Measurements from ENCODE around the gene LUZP4. TPM values are rescaled to one million over a fixed set of nuclear protein-coding genes. Genes with fewer than 3 reads are reported as not detected.

LUZP4 gene
- total RNA-seq, 1 experiment from 2014 or later: not detected

DNA sequence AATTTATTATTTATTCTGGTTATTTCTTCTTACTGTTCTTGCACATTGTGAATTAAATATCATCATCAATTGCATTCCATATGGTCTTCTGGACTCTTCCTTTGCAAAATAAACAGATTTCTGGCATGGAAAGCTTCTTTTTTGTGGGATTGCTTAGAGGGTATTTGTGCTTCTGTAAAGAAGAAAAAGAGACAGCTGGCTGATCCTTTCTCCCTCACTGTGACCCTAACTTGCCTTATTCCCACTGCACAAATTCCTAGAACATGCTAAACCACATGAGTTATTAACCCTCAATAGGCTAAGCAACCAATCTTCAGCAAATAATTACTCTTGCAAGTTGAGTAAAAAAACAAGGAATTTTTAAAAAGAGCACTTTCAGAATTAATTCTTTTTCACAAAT lies 31.8 kb upstream of the LUZP4 start:
- no peak overlapping the region for H3K9ac ChIP-seq (ENCODE audit: low read length)
- H3K4me2 ChIP-seq (ENCODE audit: low read length): no peak overlapping the region
- DNase-seq (ENCODE audit: low read depth, low spot score): no peak
- no TSS peak for BruUV-seq (replicated peaks)
- no peaks in the 10 kb centered on the region for H3K27me3 ChIP-seq (ENCODE audit: insufficient read depth, low read length)
- ChIA-PET CTCF (no interaction called here), POLR2A (no interaction called here), RAD21 (ENCODE audit: low non-redundant PET in 1 of 2, low total read pairs in 2 of 2, uncharacterized antibody in 2 of 2, unreplicated experiment in 2 of 2) (no interaction called here)
- no peak for TF ChIP-seq EGR1 (IDR thresholded peaks at IDR 0.05; ENCODE audit: low read depth)
- TF ChIP-seq, protein P1, sequence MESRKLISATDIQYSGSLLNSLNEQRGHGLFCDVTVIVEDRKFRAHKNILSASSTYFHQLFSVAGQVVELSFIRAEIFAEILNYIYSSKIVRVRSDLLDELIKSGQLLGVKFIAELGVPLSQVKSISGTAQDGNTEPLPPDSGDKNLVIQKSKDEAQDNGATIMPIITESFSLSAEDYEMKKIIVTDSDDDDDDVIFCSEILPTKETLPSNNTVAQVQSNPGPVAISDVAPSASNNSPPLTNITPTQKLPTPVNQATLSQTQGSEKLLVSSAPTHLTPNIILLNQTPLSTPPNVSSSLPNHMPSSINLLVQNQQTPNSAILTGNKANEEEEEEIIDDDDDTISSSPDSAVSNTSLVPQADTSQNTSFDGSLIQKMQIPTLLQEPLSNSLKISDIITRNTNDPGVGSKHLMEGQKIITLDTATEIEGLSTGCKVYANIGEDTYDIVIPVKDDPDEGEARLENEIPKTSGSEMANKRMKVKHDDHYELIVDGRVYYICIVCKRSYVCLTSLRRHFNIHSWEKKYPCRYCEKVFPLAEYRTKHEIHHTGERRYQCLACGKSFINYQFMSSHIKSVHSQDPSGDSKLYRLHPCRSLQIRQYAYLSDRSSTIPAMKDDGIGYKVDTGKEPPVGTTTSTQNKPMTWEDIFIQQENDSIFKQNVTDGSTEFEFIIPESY (IDR thresholded peaks at IDR 0.05; ENCODE audit: extremely low read depth, insufficient replicate concordance, low read length): no peak
- no peak overlapping the region for H3K4me3 ChIP-seq (replicated peaks in 1 of 2; ENCODE audit: low read depth in 1 of 2, low read length in 2 of 2)
- H2AFZ ChIP-seq (ENCODE audit: low read depth, low read length, poor library complexity, severe bottlenecking): no peak overlapping the region
- H3K36me3 ChIP-seq (ENCODE audit: control insufficient read depth in 1 of 2, insufficient read depth in 2 of 2, low read length in 2 of 2): no peaks in the 10 kb centered on the region
- no peak for ATAC-seq
- H4K20me1 ChIP-seq (ENCODE audit: insufficient read depth): no peaks in the 10 kb centered on the region
- no peaks in the 10 kb centered on the region for H3K4me1 ChIP-seq (ENCODE audit: control insufficient read depth in 1 of 2, insufficient read depth in 2 of 2, low read length in 2 of 2)
- no peaks in the 10 kb centered on the region for H3K79me2 ChIP-seq (ENCODE audit: insufficient read depth, low read length)
- no peaks in the 10 kb centered on the region for H3K9me2 ChIP-seq (ENCODE audit: insufficient read depth)
- no peaks in the 10 kb centered on the region for H3K9me3 ChIP-seq (ENCODE audit: control insufficient read depth in 1 of 2, insufficient read depth in 1 of 2, low read depth in 1 of 2, low read length in 2 of 2)
- no peak overlapping the region for H3K27ac ChIP-seq (ENCODE audit: low read depth, low read length)
- intact Hi-C loops (cut with micrococcal nuclease): no loop called here

DNA sequence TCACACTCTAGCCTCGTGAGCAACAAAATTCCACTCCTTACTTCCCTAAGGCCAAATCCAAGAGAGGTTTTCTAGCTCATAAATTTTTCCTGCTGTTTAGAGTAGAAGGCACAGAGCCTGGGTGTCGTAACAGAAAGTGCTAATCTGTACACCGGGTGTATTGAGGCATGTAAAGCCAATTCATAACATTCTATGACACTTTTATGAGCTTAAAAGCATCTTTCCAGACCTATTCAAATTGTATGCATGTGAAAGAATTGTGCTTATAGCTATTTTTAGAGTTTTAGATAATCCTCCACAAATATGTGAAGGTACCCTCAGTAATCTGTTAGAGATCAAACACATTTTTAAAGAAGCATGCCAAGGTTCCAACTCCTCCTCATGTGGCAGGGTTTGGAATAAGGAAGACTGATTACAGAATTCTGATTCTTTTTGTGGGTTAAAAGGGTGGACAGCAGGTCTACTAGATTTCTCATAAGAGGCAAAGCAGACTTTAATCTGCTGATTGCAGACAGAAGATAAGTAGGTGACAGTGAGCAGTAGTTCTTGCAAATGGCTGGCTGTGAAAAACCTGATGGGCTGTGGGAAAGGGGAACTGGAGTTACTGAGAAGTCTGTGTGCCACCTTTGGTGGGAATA lies 30.2 kb upstream of the LUZP4 start:
- BruUV-seq (replicated peaks): no TSS peak
- no peak overlapping the region for H3K4me2 ChIP-seq (ENCODE audit: low read length)
- no peak overlapping the region for H3K4me3 ChIP-seq (replicated peaks in 1 of 2; ENCODE audit: low read depth in 1 of 2, low read length in 2 of 2)
- H3K9me2 ChIP-seq (ENCODE audit: insufficient read depth): no peaks in the 10 kb centered on the region
- no peaks in the 10 kb centered on the region for H3K4me1 ChIP-seq (ENCODE audit: control insufficient read depth in 1 of 2, insufficient read depth in 2 of 2, low read length in 2 of 2)
- H2AFZ ChIP-seq (ENCODE audit: low read depth, low read length, poor library complexity, severe bottlenecking): no peak overlapping the region
- H3K79me2 ChIP-seq (ENCODE audit: insufficient read depth, low read length): no peaks in the 10 kb centered on the region
- ChIA-PET CTCF (no interaction called here), POLR2A (no interaction called here), RAD21 (ENCODE audit: low non-redundant PET in 1 of 2, low total read pairs in 2 of 2, uncharacterized antibody in 2 of 2, unreplicated experiment in 2 of 2) (no interaction called here)
- TF ChIP-seq ZNF274 (IDR thresholded peaks at IDR 0.05; ENCODE audit: low read depth, low read length) (no peak), RAD21 (IDR thresholded peaks at IDR 0.05; ENCODE audit: low read depth) (no peak)
- H3K9ac ChIP-seq (ENCODE audit: low read length): no peak overlapping the region
- H3K9me3 ChIP-seq (ENCODE audit: control insufficient read depth in 1 of 2, insufficient read depth in 1 of 2, low read depth in 1 of 2, low read length in 2 of 2): no peaks in the 10 kb centered on the region
- H3K36me3 ChIP-seq (ENCODE audit: control insufficient read depth in 1 of 2, insufficient read depth in 2 of 2, low read length in 2 of 2): no peaks in the 10 kb centered on the region
- intact Hi-C loops (cut with micrococcal nuclease): no loop called here
- H3K27me3 ChIP-seq (ENCODE audit: insufficient read depth, low read length): no peaks in the 10 kb centered on the region
- H4K20me1 ChIP-seq (ENCODE audit: insufficient read depth): no peaks in the 10 kb centered on the region
- ATAC-seq (no peak), DNase-seq (ENCODE audit: low read depth, low spot score) (no peak)
- H3K27ac ChIP-seq (ENCODE audit: low read depth, low read length): no peak overlapping the region

Data from HCT116 (cell line).